ENCODE results near the gene RFX7. TPM values are rescaled to one million over a fixed set of nuclear protein-coding genes. Genes with fewer than 3 reads are reported as not detected.

The RFX7 gene
- total and polyA plus RNA-seq, 8 donors, result 1.3 to 12.4 (median 5.5) TPM

GRCh38 chr15:56077081-56077480, 166.6 kb downstream of the RFX7 start:
- intact Hi-C loops (cut with DNase I), result no loop called here
- ATAC-seq (no peak), FAIRE-seq (no peak), DNase-seq (no peak)
- H3K27ac ChIP-seq, result no peak overlapping the region
- no peaks in the 10 kb centered on the region for H3K4me1 ChIP-seq
- H3K36me3 ChIP-seq, result no peaks in the 10 kb centered on the region
- H3K9me3 ChIP-seq, result no peaks in the 10 kb centered on the region
- H3K4me3 ChIP-seq, result no peak overlapping the region
- no peak for TF ChIP-seq CTCF (IDR thresholded peaks at IDR 0.05)
- H3K27me3 ChIP-seq, result no peaks in the 10 kb centered on the region
- WGBS, 2 donors, result 63 to 67% methylated on average over 5 of the region's 5 CpGs

- Histone ChIP-seq H3K9me3 (no peaks in the 10 kb centered on the region), H3K36me3 (no peaks in the 10 kb centered on the region), H3K27ac (no peak overlapping the region), H3K4me3 (no peak overlapping the region), H3K4me1 (no peaks in the 10 kb centered on the region), H3K27me3 (no peaks in the 10 kb centered on the region)
- no peak for TF ChIP-seq CTCF (IDR thresholded peaks at IDR 0.05)
- ATAC-seq (no peak), FAIRE-seq (no peak), DNase-seq (no peak)
- WGBS, 2 donors, result 39 to 55% methylated on average over 2 of the region's 2 CpGs
- intact Hi-C loops (cut with DNase I), result no loop called here
Measured at GRCh38 chr15:56076640-56077039, 167.0 kb downstream of the RFX7 start.

- Histone ChIP-seq H3K4me3 (no peak overlapping the region), H3K9me3 (no peaks in the 10 kb centered on the region), H3K4me1 (no peaks in the 10 kb centered on the region), H3K27ac (no peak overlapping the region), H3K36me3 (no peaks in the 10 kb centered on the region), H3K27me3 (no peaks in the 10 kb centered on the region)
- TF ChIP-seq CTCF (IDR thresholded peaks at IDR 0.05), result no peak
- intact Hi-C loops (cut with DNase I), result no loop called here
- ATAC-seq, result no peak
- DNase-seq, result no peak
- WGBS, 2 donors, result 39 to 44% methylated on average over 5 of the region's 5 CpGs
- FAIRE-seq, result no peak
Measured at GRCh38 chr15:56074481-56075265, 169.0 kb downstream of the RFX7 start.

GRCh38 chr15:56064152-56064551, 179.5 kb downstream of the RFX7 start:
- H3K4me3 ChIP-seq, result no peak overlapping the region
- no peak for ATAC-seq
- no peaks in the 10 kb centered on the region for H3K36me3 ChIP-seq
- H3K4me1 ChIP-seq, result no peaks in the 10 kb centered on the region
- no peaks in the 10 kb centered on the region for H3K27me3 ChIP-seq
- DNase-seq, result no peak
- WGBS, 2 donors, result 71 to 73% methylated on average over 3 of the region's 3 CpGs
- H3K9me3 ChIP-seq, result no peaks in the 10 kb centered on the region
- no peak for TF ChIP-seq CTCF (IDR thresholded peaks at IDR 0.05)
- intact Hi-C loops (cut with DNase I), result no loop called here
- no peak for FAIRE-seq
- no peak overlapping the region for H3K27ac ChIP-seq

GRCh38 chr15:56059716-56060115, 184.0 kb downstream of the RFX7 start:
- Histone ChIP-seq H3K4me1 (no peaks in the 10 kb centered on the region), H3K27ac (no peak overlapping the region), H3K4me3 (no peak overlapping the region), H3K36me3 (no peaks in the 10 kb centered on the region), H3K27me3 (no peaks in the 10 kb centered on the region), H3K9me3 (no peaks in the 10 kb centered on the region)
- intact Hi-C loops (cut with DNase I), result no loop called here
- TF ChIP-seq CTCF (IDR thresholded peaks at IDR 0.05), result no peak
- 64 to 77% methylated on average over 2 of the region's 2 CpGs for WGBS, 2 donors
- ATAC-seq, result no peak
- FAIRE-seq, result no peak
- DNase-seq, result no peak
